HepG2 (cell line): ENCODE measurements around the gene FBXO39. TPM values are rescaled to one million over a fixed set of nuclear protein-coding genes. Genes with fewer than 3 reads are reported as not detected.

Experiments used
- ATAC-seq: fragments of 200-7000 bp; cut with Tn5 transposase; 3 replicates; pipeline ENCODE4 v1.9.1; 2020; ENCODE audit warnings: mild to moderate bottlenecking, moderate library complexity
- BruUV-seq: library from RNA; stranded (reverse); fragments of 400-500 nt; replicated peaks from 2 replicates; lab custom pipeline; 2021; lab: Mats Ljungman, UMichigan
- CTCF ChIA-PET: fragments of 300-600 bp; formaldehyde crosslinking; extraction: SDS; loops from one replicate; lab custom pipeline; 2021; ENCODE audit warnings: low total read pairs, inconsistent platforms, low intra/inter-chr PET ratio; lab: Yijun Ruan, JAX
- POLR2A ChIA-PET: fragments of 350-600 bp; sonication (Branson Sonifier 250); formaldehyde crosslinking; loops from one replicate; lab custom pipeline; 2020; ENCODE audit warnings: antibody characterized with exemption, inconsistent platforms; lab: Yijun Ruan, JAX
- DNase-seq: peaks from one replicate; pipeline ENCODE4 v3.0.0-alpha.2; 2015; ENCODE audit warnings: low spot score
- FAIRE-seq: peaks from 3 replicates; lab custom pipeline; 2011; peaks lifted over from hg19 to GRCh38; lab: Jason Lieb, UNC
- H2AFZ ChIP-seq: one replicate; pipeline ENCODE4 v1.6.1; 2011; ENCODE audit warnings: low read length, inconsistent platforms
- H3K27ac ChIP-seq: fragments of 300-600 bp; 3 replicates; pipeline ENCODE4 v1.8.0; 2011; ENCODE audit warnings: mixed run types, mild to moderate bottlenecking, mixed read lengths, low read length, inconsistent platforms; ENCODE audit not compliant: insufficient read depth; ENCODE audit errors: extremely low read length
- H3K27me3 ChIP-seq, 2 experiments: fragments of 200-600 bp in 1 of 2; 2 replicates in 1 of 2; 3 replicates in 1 of 2; pipeline versions ENCODE4 v1.6.0 to v1.8.0; 2011; ENCODE audit warnings: low read length in 2 of 2, mild to moderate bottlenecking in 2 of 2, moderate library complexity in 2 of 2, inconsistent platforms in 1 of 2; ENCODE audit not compliant: insufficient read depth in 2 of 2, control insufficient read depth in 1 of 2
- H3K36me3 ChIP-seq, 2 experiments: fragments of 200-600 bp in 1 of 2; replicated peaks in 1 of 2; 2 replicates in 1 of 2; 3 replicates in 1 of 2; pipeline versions ENCODE4 v1.5.1 to v1.8.0; 2011; ENCODE audit warnings: low read length in 2 of 2, inconsistent platforms in 1 of 2; ENCODE audit not compliant: insufficient read depth in 2 of 2, control insufficient read depth in 1 of 2
- H3K4me1 ChIP-seq: 2 replicates; pipeline ENCODE4 v1.5.1; 2012; ENCODE audit warnings: low read length, inconsistent platforms; ENCODE audit not compliant: insufficient read depth
- H3K4me2 ChIP-seq: 2 replicates; pipeline ENCODE4 v1.6.0; 2011; ENCODE audit warnings: low read depth, low read length, inconsistent platforms
- H3K4me3 ChIP-seq, 3 experiments: fragments of 200-600 bp in 1 of 3; sonication (generic), shearing (Covaris generic) in 1 of 3; replicated peaks in 1 of 3; 2 replicates each; pipeline ENCODE4 v1.5.1; 2011 to 2016; ENCODE audit warnings: low read length in 3 of 3, inconsistent platforms in 2 of 3, low read depth in 2 of 3, mild to moderate bottlenecking in 2 of 3, control low read depth in 1 of 3, mixed read lengths in 1 of 3; ENCODE audit not compliant: insufficient read depth in 1 of 3
- H3K79me2 ChIP-seq: one replicate; pipeline ENCODE4 v1.6.1; 2011; ENCODE audit warnings: low read length, inconsistent platforms; ENCODE audit not compliant: insufficient read depth
- H3K9ac ChIP-seq: 2 replicates; pipeline ENCODE4 v1.6.0; 2011; ENCODE audit warnings: mild to moderate bottlenecking, low read depth, low read length, inconsistent platforms; ENCODE audit not compliant: insufficient read depth
- H3K9me3 ChIP-seq: 2 replicates; pipeline ENCODE4 v1.5.1; 2012; ENCODE audit warnings: mild to moderate bottlenecking, low read length
- H4K20me1 ChIP-seq: 2 replicates; pipeline ENCODE4 v1.6.0; 2011; ENCODE audit warnings: inconsistent platforms, mild to moderate bottlenecking, low read length, moderate library complexity; ENCODE audit not compliant: insufficient read depth
- ATF3 ChIP-seq: sonication (generic); formaldehyde crosslinking; IDR thresholded peaks from 2 replicates; pipeline ENCODE4 v1.4.0; 2020; ENCODE audit warnings: missing genetic modification reagents
- HNF4A ChIP-seq: sonication (generic); formaldehyde crosslinking; IDR thresholded peaks from 2 replicates; pipeline ENCODE4 v1.4.0; 2020; ENCODE audit warnings: missing genetic modification reagents
- MYC ChIP-seq: sonication (generic); formaldehyde crosslinking; IDR thresholded peaks from 2 replicates; pipeline ENCODE4 v1.9.0; 2021; ENCODE audit warnings: missing genetic modification reagents, borderline replicate concordance
- PHF21A ChIP-seq: sonication (generic); formaldehyde crosslinking; IDR thresholded peaks from 2 replicates; pipeline ENCODE4 v1.5.0; 2020; ENCODE audit warnings: mild to moderate bottlenecking, missing genetic modification reagents
- PREB ChIP-seq: sonication (generic); formaldehyde crosslinking; IDR thresholded peaks from 2 replicates; pipeline ENCODE4 v1.4.0; 2020; ENCODE audit warnings: missing genetic modification reagents
- SALL1 ChIP-seq: sonication (generic); formaldehyde crosslinking; IDR thresholded peaks from 2 replicates; pipeline ENCODE4 v1.8.0; 2022; ENCODE audit warnings: mild to moderate bottlenecking, missing genetic modification reagents
- SIX1 ChIP-seq: sonication (generic); formaldehyde crosslinking; IDR thresholded peaks from 2 replicates; pipeline ENCODE4 v1.4.0; 2020; ENCODE audit warnings: missing genetic modification reagents, borderline replicate concordance
- ZBED4 ChIP-seq: sonication (generic); formaldehyde crosslinking; IDR thresholded peaks from 2 replicates; pipeline ENCODE4 v1.4.0; 2020; ENCODE audit warnings: missing genetic modification reagents, borderline replicate concordance
- ZBTB7B ChIP-seq: sonication (generic); formaldehyde crosslinking; IDR thresholded peaks from 2 replicates; pipeline ENCODE4 v1.4.0; 2020; ENCODE audit warnings: missing genetic modification reagents
- ZFP36L1 ChIP-seq: sonication (generic); formaldehyde crosslinking; IDR thresholded peaks from 2 replicates; pipeline ENCODE4 v1.8.0; 2022; ENCODE audit warnings: mild to moderate bottlenecking, missing genetic modification reagents, moderate library complexity
- ZNF616 ChIP-seq: sonication (generic); formaldehyde crosslinking; IDR thresholded peaks from 2 replicates; pipeline ENCODE4 v1.5.0; 2020; ENCODE audit warnings: low read depth, mild to moderate bottlenecking, missing genetic modification reagents
- ZNF773 ChIP-seq: sonication (generic); formaldehyde crosslinking; IDR thresholded peaks from 2 replicates; pipeline ENCODE4 v1.4.0; 2020; ENCODE audit warnings: missing genetic modification reagents, borderline replicate concordance
- WGBS: methylation state at CpG from one replicate; pipeline ENCODE4 v1.1.6; 2017; ENCODE audit warnings: low lambda C conversion rate; 5-methylcytosine and 5-hydroxymethylcytosine counted together
- in situ Hi-C: cut with HindIII; loops from 2 replicates; pipeline ENCODE4 v1.10.0; 2017; ENCODE audit warnings: low pct_unique_long_range_greater_than_20kb; ENCODE audit not compliant: extremely low pct_ligation_motif_present
- intact Hi-C: fragments of 100-400 bp; cut with micrococcal nuclease; formaldehyde crosslinking; loops from one replicate; pipeline ENCODE4 v1.10.0; 2022; ENCODE audit not compliant: unreplicated experiment
- polyA plus RNA-seq, 8 experiments: library from polyadenylated mRNA; depleted of rRNA in 3 of 8; stranded (reverse) in 7 of 8; unstranded in 1 of 8; fragments of >200 nt; fragmentation: Illumina TruSeq in 4 of 8; extraction: Trizol in 4 of 8; gene quantifications; 2 replicates each; pipeline versions ENCODE4 v1.2.1 to v1.2.3, GENCODE V29; 2011 to 2016; ENCODE audit warnings: low read depth in 4 of 8, missing spikeins in 1 of 8, mixed read lengths in 1 of 8; ENCODE audit not compliant: insufficient read depth in 1 of 8
- total RNA-seq, 5 experiments: library from RNA; depleted of rRNA; stranded (reverse); fragments of >200 nt; fragmentation: Illumina TruSeq; extraction: Trizol; gene quantifications; 2 replicates each; pipeline ENCODE4 v1.2.3, GENCODE V29; 2016; ENCODE audit warnings: low read depth in 1 of 5
- TF ChIP-seq, protein P1 (sequence below): sonication (generic); formaldehyde crosslinking; IDR thresholded peaks from 2 replicates; pipeline ENCODE4 v1.5.1; 2020; ENCODE audit warnings: mild to moderate bottlenecking, missing genetic modification reagents, moderate library complexity

FBXO39 gene
- total and polyA plus RNA-seq, 2 of the 13 experiments (the other 11 are each of a cell fraction or from before 2014, with no cell fraction given) = 0.09 TPM; not detected in 1

- TF ChIP-seq ZFP36L1 (CRISPR knock-in tag) (peak; percentile 58; the same call in 1 of the 2 replicates), PHF21A (CRISPR knock-in tag) (0 out of 2 replicates have a peak, but pooled peaks have one; percentile 35), MYC (CRISPR knock-in tag) (no peak), HNF4A (peak; percentile 78), PREB (CRISPR knock-in tag) (no peak), SIX1 (0 out of 2 replicates have a peak, but pooled peaks have one; percentile 17), ZNF616 (no peak), ZNF773 (no peak), ZBTB7B (CRISPR knock-in tag) (no peak), SALL1 (peak; percentile 63; the same call in 1 of the 2 replicates)
Measured at GRCh38 chr17:6752068-6752909, 23.7 kb upstream of the FBXO39 start (continued).

- H3K4me2 ChIP-seq = peak overlapping the region; percentile 62; the same call in 1 of the 2 replicates
- H3K79me2 ChIP-seq = no peaks in the 10 kb centered on the region
- WGBS = 84% methylated on average over 9 of the region's 9 CpGs
- H3K9ac ChIP-seq = no peak overlapping the region; the same call in 1 of the 2 replicates
- in situ Hi-C loops (no loop called here), intact Hi-C loops (no loop called here)
- ATAC-seq = no peak
- no peak for FAIRE-seq
- no peak overlapping the region for H3K4me3 ChIP-seq
- BruUV-seq = no TSS peak
- CTCF ChIA-PET = no interaction called here
- peak; percentile 11 for DNase-seq
- H4K20me1 ChIP-seq = no peaks in the 10 kb centered on the region
- H3K36me3 ChIP-seq = no peaks in the 10 kb centered on the region
- peak overlapping the region; percentile 80 for H3K27ac ChIP-seq
- H3K4me1 ChIP-seq = peaks cover 48% of the 10 kb centered on the region
- H3K27me3 ChIP-seq = no peaks in the 10 kb centered on the region
- POLR2A ChIA-PET = interaction anchor here (1.0 to 1.4 kb wide), 2 partner anchors 43 to 70 kb away, joined by 3 to 4 read pairs; no protein-coding TSS in a partner anchor
- no peaks in the 10 kb centered on the region for H3K9me3 ChIP-seq
- H2AFZ ChIP-seq = no peak overlapping the region
- TF ChIP-seq ZBED4 (CRISPR knock-in tag) (no peak), ZFP36L1 (CRISPR knock-in tag) (no peak), ATF3 (no peak)
- TF ChIP-seq, protein P1, sequence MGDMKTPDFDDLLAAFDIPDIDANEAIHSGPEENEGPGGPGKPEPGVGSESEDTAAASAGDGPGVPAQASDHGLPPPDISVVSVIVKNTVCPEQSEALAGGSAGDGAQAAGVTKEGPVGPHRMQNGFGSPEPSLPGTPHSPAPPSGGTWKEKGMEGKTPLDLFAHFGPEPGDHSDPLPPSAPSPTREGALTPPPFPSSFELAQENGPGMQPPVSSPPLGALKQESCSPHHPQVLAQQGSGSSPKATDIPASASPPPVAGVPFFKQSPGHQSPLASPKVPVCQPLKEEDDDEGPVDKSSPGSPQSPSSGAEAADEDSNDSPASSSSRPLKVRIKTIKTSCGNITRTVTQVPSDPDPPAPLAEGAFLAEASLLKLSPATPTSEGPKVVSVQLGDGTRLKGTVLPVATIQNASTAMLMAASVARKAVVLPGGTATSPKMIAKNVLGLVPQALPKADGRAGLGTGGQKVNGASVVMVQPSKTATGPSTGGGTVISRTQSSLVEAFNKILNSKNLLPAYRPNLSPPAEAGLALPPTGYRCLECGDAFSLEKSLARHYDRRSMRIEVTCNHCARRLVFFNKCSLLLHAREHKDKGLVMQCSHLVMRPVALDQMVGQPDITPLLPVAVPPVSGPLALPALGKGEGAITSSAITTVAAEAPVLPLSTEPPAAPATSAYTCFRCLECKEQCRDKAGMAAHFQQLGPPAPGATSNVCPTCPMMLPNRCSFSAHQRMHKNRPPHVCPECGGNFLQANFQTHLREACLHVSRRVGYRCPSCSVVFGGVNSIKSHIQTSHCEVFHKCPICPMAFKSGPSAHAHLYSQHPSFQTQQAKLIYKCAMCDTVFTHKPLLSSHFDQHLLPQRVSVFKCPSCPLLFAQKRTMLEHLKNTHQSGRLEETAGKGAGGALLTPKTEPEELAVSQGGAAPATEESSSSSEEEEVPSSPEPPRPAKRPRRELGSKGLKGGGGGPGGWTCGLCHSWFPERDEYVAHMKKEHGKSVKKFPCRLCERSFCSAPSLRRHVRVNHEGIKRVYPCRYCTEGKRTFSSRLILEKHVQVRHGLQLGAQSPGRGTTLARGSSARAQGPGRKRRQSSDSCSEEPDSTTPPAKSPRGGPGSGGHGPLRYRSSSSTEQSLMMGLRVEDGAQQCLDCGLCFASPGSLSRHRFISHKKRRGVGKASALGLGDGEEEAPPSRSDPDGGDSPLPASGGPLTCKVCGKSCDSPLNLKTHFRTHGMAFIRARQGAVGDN (CRISPR knock-in tag) = peak; percentile 53
Measured at GRCh38 chr17:6753006-6753445, 23.0 kb upstream of the FBXO39 start.
